NT2/D1 (cell line): Measurements from ENCODE around the gene MRPS2.

Source experiments
- DNase-seq: peaks from one replicate; pipeline ENCODE4 v3.0.0-alpha.2; 2011; ENCODE audit warnings: low read depth, low spot score
- H3K27me3 ChIP-seq: 2 replicates; pipeline ENCODE4 v1.6.0; 2011; ENCODE audit warnings: mild to moderate bottlenecking; ENCODE audit not compliant: insufficient read length, insufficient read depth
- H3K36me3 ChIP-seq: 2 replicates; pipeline ENCODE4 v1.6.1; 2011; ENCODE audit warnings: mild to moderate bottlenecking, low read length, mixed read lengths; ENCODE audit not compliant: insufficient read depth, insufficient read length
- H3K4me1 ChIP-seq: 2 replicates; pipeline ENCODE4 v1.5.1; 2011; ENCODE audit not compliant: insufficient read depth, insufficient read length
- H3K4me3 ChIP-seq: 2 replicates; pipeline ENCODE4 v1.5.1; 2011; ENCODE audit warnings: low read depth; ENCODE audit not compliant: insufficient read length
- H3K9ac ChIP-seq: 2 replicates; pipeline ENCODE4 v1.6.0; 2011; ENCODE audit warnings: low read depth; ENCODE audit not compliant: insufficient read length
- H3K9me3 ChIP-seq: 2 replicates; pipeline ENCODE4 v1.5.1; 2011; ENCODE audit warnings: mild to moderate bottlenecking, low read length; ENCODE audit not compliant: insufficient read depth
- SUZ12 ChIP-seq: IDR thresholded peaks from 2 replicates; pipeline ENCODE4 v1.6.1; 2011; ENCODE audit not compliant: insufficient read length, insufficient read depth; ENCODE audit errors: extremely low read depth
- YY1 ChIP-seq: IDR thresholded peaks from 2 replicates; pipeline ENCODE4 v1.6.1; 2011; ENCODE audit not compliant: insufficient read length, insufficient read depth
- ZNF274 ChIP-seq: IDR thresholded peaks from 2 replicates; pipeline ENCODE4 v1.6.1; 2011; ENCODE audit warnings: mild to moderate bottlenecking, low read depth, low read length

The MRPS2 gene

DNA sequence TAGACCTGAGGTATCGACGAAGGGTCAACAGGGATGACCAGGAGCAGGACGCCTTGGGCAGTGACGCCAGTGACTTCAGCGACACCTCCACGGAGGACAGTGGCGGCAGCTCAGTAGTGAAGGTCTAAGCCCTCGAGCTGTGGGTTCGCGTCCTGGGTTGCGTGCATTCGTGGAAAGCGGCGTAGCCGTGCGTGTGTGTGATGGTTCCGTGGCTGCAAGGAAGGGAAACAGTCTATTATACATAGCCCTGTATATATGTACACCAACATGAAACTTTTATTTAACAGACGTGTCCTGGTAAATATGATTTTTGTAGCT lies 12.5 kb upstream of the MRPS2 start:
- Histone ChIP-seq H3K27me3 (no peaks in the 10 kb centered on the region), H3K4me3 (no peak overlapping the region), H3K36me3 (peaks cover 62% of the 10 kb centered on the region), H3K9me3 (no peaks in the 10 kb centered on the region), H3K9ac (peak overlapping the region; percentile 23), H3K4me1 (peaks cover 6% of the 10 kb centered on the region)
- DNase-seq: no peak
- TF ChIP-seq SUZ12 (no peak), ZNF274 (no peak), YY1 (no peak)

DNA sequence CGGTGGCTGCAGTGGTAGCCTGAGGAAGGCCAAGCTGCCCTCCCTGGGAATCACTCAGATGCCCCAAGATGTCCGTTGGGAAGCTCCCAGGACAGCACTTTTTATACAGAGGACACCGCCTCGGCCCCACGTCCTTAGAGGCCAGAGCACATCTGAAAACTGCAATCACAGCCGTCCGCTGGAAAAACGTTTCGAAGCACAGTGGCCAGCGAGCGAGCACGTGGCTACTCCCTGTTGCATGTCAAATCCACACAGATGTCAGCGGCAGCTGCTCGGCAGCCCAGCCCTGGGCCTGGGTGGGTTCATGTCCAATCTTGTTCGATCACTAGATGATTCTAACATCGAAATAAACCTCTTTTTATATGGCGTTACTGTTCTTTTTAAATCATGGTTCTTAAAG lies 12.0 kb upstream of the MRPS2 start:
- Histone ChIP-seq H3K9me3 (no peaks in the 10 kb centered on the region), H3K4me3 (no peak overlapping the region), H3K36me3 (peaks cover 57% of the 10 kb centered on the region), H3K27me3 (no peaks in the 10 kb centered on the region), H3K4me1 (peaks cover 6% of the 10 kb centered on the region), H3K9ac (no peak overlapping the region)
- no peak for DNase-seq
- TF ChIP-seq ZNF274: no peak
- no peak for TF ChIP-seq YY1
- TF ChIP-seq SUZ12: no peak

DNA sequence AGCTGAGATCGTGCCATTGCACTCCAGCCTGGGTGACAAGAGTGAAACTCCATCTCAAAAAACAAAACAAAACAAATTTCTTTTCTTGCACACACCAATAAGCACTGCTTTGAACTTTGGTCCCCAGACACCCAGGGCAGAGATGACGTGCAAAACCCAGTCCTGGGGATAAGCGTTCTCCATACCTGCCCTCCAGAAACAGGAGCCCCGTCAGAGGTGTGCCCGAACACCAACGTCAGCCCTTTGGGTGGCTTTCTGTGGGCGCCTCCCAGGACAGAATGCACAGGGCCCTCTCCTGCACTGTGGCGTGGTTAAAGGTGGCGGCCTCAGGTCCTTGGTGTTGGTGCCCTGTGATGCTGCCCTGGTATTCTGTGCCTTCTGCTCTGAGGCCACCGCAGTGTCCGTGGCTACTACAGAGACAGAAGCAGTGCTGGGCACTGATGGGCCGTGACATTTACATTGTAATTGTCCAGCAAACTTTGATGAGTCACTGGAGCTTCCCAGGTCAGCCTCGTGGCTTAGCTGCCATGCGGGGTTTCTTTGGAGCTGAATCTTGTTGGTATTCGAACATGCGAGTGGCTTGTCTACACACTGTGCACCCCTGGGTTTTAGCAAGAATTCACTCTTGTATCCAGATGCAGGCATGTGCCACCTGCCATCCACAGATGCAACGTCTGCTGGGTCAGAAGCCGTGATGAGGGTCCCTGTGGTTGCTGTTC lies 11.1 kb upstream of the MRPS2 start:
- TF ChIP-seq YY1: no peak
- H3K4me3 ChIP-seq: no peak overlapping the region
- no peaks in the 10 kb centered on the region for H3K9me3 ChIP-seq
- peaks cover 6% of the 10 kb centered on the region for H3K4me1 ChIP-seq
- H3K27me3 ChIP-seq: no peaks in the 10 kb centered on the region
- H3K36me3 ChIP-seq: peaks cover 49% of the 10 kb centered on the region
- DNase-seq: no peak
- no peak overlapping the region for H3K9ac ChIP-seq

DNA sequence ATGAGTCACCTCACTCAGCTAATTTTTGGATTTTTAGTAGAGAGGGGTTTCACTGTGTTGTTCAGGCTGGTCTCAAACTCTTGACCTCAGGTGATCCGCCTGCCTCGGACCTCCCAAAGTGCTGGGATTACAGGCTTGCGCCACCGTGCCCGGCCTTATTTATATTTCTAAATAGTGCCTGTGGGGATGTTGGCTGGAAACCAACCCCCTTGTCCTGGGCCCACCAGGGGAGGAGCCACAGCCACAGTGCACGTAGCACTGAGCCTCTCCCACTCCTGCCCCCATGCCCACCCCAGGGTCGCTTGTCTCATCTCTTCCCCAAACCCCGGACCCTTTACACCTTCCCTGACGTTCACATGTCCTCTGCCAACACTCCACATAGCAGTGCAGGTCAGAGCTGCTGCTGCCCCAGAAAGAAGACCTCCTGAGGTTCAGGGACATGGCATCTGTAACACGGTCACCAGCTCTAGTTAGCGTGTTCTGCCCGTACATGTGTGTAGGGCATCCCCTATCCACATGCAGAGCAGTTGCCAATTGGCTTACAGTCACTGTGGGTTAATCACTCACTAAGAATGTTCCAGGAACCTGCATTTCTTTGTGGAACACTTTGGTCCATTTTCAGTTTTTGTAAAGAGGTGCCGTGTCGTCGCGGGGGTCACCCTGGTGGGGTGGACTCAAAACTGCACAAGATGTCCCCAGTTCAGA lies 10.2 kb upstream of the MRPS2 start:
- no peak for TF ChIP-seq ZNF274
- no peak for TF ChIP-seq YY1
- TF ChIP-seq SUZ12: no peak
- H3K27me3 ChIP-seq: no peaks in the 10 kb centered on the region
- H3K4me3 ChIP-seq: no peak overlapping the region
- H3K36me3 ChIP-seq: peaks cover 44% of the 10 kb centered on the region
- H3K9me3 ChIP-seq: no peaks in the 10 kb centered on the region
- DNase-seq: no peak
- no peak overlapping the region for H3K9ac ChIP-seq
- peaks cover 6% of the 10 kb centered on the region for H3K4me1 ChIP-seq

DNA sequence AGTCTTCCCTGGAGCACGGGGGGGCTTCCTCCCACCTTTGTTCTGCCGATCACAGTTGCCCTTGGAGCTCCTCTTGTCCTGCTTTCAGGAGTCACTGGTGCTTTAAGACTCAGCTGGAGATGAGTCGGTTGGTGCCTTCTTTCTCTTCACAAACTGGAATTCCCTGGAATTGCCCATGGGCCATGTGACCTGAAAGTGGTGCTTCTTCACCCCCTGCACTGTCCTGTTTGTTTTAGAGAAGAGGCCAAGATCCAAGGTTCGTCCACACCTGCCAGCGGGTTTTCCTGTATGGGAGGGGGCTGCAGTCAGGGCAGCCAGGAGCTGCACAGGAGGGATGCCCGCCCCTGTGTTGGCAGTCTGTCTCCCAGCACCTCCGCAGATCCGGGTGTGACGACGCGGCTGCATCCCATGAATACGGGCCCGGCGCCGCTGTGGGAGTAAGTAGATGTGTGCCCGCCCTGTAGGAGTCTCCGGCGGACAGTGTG lies 9.5 kb upstream of the MRPS2 start:
- TF ChIP-seq YY1 (no peak), ZNF274 (no peak), SUZ12 (no peak)
- H3K9me3 ChIP-seq: no peaks in the 10 kb centered on the region
- H3K36me3 ChIP-seq: peaks cover 37% of the 10 kb centered on the region
- DNase-seq: no peak
- H3K9ac ChIP-seq: no peak overlapping the region
- H3K4me1 ChIP-seq: peaks cover 6% of the 10 kb centered on the region
- no peak overlapping the region for H3K4me3 ChIP-seq
- H3K27me3 ChIP-seq: no peaks in the 10 kb centered on the region

DNA sequence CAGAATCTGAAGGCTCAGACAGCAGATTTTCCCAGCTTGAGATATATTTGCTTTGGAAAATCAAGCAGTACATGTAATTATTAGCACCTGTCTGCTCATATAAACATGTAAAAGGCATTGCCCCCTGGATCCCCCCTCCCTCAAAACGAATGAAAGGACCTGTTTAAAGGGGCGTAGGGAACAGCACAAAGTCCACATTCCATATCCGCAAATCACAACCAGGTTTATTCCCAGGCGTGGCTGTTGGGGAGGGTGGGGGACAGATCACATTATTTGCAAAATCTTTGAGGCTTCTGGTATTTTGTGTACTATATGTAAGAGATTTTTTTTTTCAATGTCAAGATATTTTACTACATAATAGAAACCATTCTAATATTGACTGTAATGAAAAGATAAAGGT lies 8.7 kb upstream of the MRPS2 start:
- Histone ChIP-seq H3K27me3 (no peaks in the 10 kb centered on the region), H3K4me1 (peaks cover 6% of the 10 kb centered on the region), H3K36me3 (peaks cover 30% of the 10 kb centered on the region), H3K4me3 (no peak overlapping the region), H3K9me3 (no peaks in the 10 kb centered on the region), H3K9ac (no peak overlapping the region)
- TF ChIP-seq YY1 (no peak), ZNF274 (no peak), SUZ12 (no peak)
- DNase-seq: no peak

DNA sequence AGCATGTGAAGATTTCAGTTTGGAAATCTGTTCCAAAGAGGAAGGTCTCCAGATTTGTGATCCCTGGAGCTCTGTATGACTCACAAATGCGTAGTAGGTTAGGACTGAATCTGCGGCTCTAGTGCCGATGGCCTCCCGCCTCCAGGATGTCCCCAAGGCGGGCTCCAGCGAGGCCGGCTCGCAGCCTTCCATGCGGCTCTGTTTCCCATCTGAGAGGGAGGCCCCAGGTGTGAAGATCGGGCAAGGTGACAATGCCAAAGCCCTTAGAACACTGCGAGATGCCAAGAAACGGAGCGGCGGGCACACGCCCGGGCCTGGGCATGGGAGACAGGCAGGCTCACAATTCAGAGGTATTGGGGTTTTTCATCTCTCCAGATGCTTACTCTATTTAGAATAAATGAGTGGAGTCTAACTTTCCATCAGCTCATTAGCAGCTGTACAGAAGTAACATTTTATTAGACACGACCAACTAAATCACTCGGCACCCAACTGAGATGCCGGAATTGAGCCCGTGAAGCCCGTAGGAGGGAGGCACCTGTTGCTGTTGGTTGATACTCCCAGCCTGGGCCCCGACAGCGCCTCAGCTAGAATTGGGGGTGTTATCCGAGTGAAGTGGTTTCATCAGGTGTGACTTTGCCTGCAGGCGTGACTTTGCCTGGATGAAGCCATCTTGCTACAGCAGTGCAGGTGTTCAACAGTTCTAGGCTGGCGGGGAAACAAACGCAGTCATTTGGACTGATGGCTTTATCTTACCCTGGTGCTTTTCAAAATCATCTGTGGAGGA lies 7.4 kb upstream of the MRPS2 start:
- Histone ChIP-seq H3K27me3 (no peaks in the 10 kb centered on the region), H3K36me3 (peaks cover 17% of the 10 kb centered on the region), H3K9me3 (no peaks in the 10 kb centered on the region), H3K4me1 (peaks cover 6% of the 10 kb centered on the region), H3K4me3 (no peak overlapping the region), H3K9ac (no peak overlapping the region)
- DNase-seq: no peak
- TF ChIP-seq SUZ12 (no peak), YY1 (no peak), ZNF274 (no peak)
